ENCODE measurements around the gene DCAF11. TPM values are rescaled to one million over a fixed set of nuclear protein-coding genes. Genes with fewer than 3 reads are reported as not detected.

Gene DCAF11
- total and polyA plus RNA-seq, 2 of the 13 experiments (the other 11 are each of a cell fraction or from before 2014, with no cell fraction given) = 150 to 257 TPM

DNA sequence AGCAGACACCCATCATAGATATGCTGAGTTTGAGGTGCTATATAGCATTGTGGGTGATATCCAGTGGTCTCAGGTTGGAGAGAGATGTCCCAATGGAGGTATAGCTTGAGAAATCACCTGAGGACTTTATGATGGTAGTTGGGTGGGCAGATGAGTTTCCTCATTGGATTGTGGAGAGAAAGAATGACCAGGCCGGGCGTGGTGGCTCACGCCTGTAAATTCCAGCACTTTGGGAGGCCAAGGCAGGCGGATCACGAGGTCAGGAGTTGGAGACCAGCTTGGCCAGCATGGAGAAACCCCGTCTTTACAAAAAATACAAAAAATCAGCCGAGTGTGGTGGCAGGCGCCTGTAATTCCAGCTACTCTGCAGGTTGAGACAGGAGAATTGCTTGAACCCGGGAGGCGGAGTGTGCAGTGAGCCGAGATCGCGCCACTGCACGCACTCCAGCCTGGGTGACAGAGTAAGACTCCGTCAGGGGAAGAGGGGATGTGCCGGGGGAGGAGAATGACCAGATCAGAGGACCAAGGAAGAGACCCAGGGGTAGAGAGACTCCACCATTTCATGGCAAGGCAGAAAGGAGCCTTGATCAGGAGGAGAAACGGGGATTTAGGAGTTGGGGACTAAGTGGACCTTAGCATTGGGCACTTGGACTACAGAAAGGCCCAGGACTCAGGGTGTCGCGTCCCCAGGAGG, 21.2 kb upstream of the DCAF11 start (continued):
- TF ChIP-seq, protein P1, sequence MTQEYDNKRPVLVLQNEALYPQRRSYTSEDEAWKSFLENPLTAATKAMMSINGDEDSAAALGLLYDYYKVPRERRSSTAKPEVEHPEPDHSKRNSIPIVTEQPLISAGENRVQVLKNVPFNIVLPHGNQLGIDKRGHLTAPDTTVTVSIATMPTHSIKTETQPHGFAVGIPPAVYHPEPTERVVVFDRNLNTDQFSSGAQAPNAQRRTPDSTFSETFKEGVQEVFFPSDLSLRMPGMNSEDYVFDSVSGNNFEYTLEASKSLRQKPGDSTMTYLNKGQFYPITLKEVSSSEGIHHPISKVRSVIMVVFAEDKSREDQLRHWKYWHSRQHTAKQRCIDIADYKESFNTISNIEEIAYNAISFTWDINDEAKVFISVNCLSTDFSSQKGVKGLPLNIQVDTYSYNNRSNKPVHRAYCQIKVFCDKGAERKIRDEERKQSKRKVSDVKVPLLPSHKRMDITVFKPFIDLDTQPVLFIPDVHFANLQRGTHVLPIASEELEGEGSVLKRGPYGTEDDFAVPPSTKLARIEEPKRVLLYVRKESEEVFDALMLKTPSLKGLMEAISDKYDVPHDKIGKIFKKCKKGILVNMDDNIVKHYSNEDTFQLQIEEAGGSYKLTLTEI (CRISPR knock-in tag; conservative IDR thresholded peaks at IDR 0.05) = no peak
- peak; percentile 87 for TF ChIP-seq PRPF4 (IDR thresholded peaks at IDR 0.05; ENCODE audit: low read depth, low read length, poor library complexity, severe bottlenecking)
- no peak for TF ChIP-seq ZNF451 (CRISPR knock-in tag; IDR thresholded peaks at IDR 0.05)
- TF ChIP-seq TMF1 (CRISPR knock-in tag; IDR thresholded peaks at IDR 0.05; ENCODE audit: low read depth) = no peak
- TF ChIP-seq FUBP1 (CRISPR knock-in tag; IDR thresholded peaks at IDR 0.05; ENCODE audit: borderline replicate concordance) = no peak
- TF ChIP-seq IKZF1 (IDR thresholded peaks at IDR 0.05) = no peak
- no peak for TF ChIP-seq SYNCRIP (IDR thresholded peaks at IDR 0.05; ENCODE audit: insufficient read depth, low read depth, low read length)
- TF ChIP-seq ZNF12 (CRISPR knock-in tag; IDR thresholded peaks at IDR 0.05) = no peak; the same call in 1 of the 2 replicates
- no peak for TF ChIP-seq HMGA1 (CRISPR knock-in tag; conservative IDR thresholded peaks at IDR 0.05)
- TF ChIP-seq ZNF550 (CRISPR knock-in tag; IDR thresholded peaks at IDR 0.05; ENCODE audit: borderline replicate concordance) = 0 out of 2 replicates have a peak, but pooled peaks have one; percentile 57
- TF ChIP-seq ZC3H4 (CRISPR knock-in tag; IDR thresholded peaks at IDR 0.05; ENCODE audit: borderline replicate concordance) = peak; percentile 80; the same call in 1 of the 2 replicates
- TF ChIP-seq MEIS2 (CRISPR knock-in tag; IDR thresholded peaks at IDR 0.05) = peak; percentile 4; the same call in 1 of the 2 replicates
- TF ChIP-seq, protein P2, sequence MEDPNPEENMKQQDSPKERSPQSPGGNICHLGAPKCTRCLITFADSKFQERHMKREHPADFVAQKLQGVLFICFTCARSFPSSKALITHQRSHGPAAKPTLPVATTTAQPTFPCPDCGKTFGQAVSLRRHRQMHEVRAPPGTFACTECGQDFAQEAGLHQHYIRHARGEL (CRISPR knock-in tag; IDR thresholded peaks at IDR 0.05) = 0 out of 2 replicates have a peak, but pooled peaks have one; percentile 34
- no peak for TF ChIP-seq ZNF569 (CRISPR knock-in tag; IDR thresholded peaks at IDR 0.05; ENCODE audit: borderline replicate concordance)
- TF ChIP-seq NFYB (CRISPR knock-in tag; IDR thresholded peaks at IDR 0.05) = no peak
- no peak for TF ChIP-seq IRF2 (CRISPR knock-in tag; IDR thresholded peaks at IDR 0.05)
- TF ChIP-seq, protein P3, sequence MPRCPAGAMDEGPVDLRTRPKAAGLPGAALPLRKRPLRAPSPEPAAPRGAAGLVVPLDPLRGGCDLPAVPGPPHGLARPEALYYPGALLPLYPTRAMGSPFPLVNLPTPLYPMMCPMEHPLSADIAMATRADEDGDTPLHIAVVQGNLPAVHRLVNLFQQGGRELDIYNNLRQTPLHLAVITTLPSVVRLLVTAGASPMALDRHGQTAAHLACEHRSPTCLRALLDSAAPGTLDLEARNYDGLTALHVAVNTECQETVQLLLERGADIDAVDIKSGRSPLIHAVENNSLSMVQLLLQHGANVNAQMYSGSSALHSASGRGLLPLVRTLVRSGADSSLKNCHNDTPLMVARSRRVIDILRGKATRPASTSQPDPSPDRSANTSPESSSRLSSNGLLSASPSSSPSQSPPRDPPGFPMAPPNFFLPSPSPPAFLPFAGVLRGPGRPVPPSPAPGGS (CRISPR knock-in tag; IDR thresholded peaks at IDR 0.05) = no peak
- peak; percentile 49 for TF ChIP-seq ZNF781 (CRISPR knock-in tag; IDR thresholded peaks at IDR 0.05; ENCODE audit: borderline replicate concordance, not compliant biosample characterization)
- TF ChIP-seq ZNF615 (CRISPR knock-in tag; IDR thresholded peaks at IDR 0.05; ENCODE audit: borderline replicate concordance) = no peak
- TF ChIP-seq ZNF430 (CRISPR knock-in tag; IDR thresholded peaks at IDR 0.05) = no peak
- TF ChIP-seq ZKSCAN8 (CRISPR knock-in tag; IDR thresholded peaks at IDR 0.05; ENCODE audit: borderline replicate concordance) = no peak
- no peak for TF ChIP-seq ZBTB3 (CRISPR knock-in tag; IDR thresholded peaks at IDR 0.05; ENCODE audit: borderline replicate concordance, low read depth)
- TF ChIP-seq SETDB1 (CRISPR knock-in tag; IDR thresholded peaks at IDR 0.05; ENCODE audit: borderline replicate concordance) = no peak
- TF ChIP-seq ZNF768 (CRISPR knock-in tag; IDR thresholded peaks at IDR 0.05) = peak; percentile 14; the same call in 1 of the 2 replicates
